GM12878 (cell line): ENCODE results near the gene DYNC1H1. TPM values are rescaled to one million over a fixed set of nuclear protein-coding genes. Genes with fewer than 3 reads are reported as not detected.

Experiments
- CTCF ChIP-seq, 3 experiments: IDR thresholded peaks in 2 of 3; conservative IDR thresholded peaks in 1 of 3; 2 replicates each; pipeline ENCODE4 v1.5.1; 2011; ENCODE audit warnings: low read depth in 3 of 3, low read length in 3 of 3, mild to moderate bottlenecking in 3 of 3, control low read depth in 2 of 3, moderate library complexity in 2 of 3, inconsistent platforms in 1 of 3, mixed read lengths in 1 of 3; ENCODE audit not compliant: control insufficient read depth in 2 of 3, insufficient read depth in 1 of 3; ENCODE audit errors: extremely low read depth in 1 of 3
- E4F1 ChIP-seq: fragments of 450-650 bp; IDR thresholded peaks from 2 replicates; pipeline ENCODE4 v1.6.1; 2018; ENCODE audit warnings: borderline replicate concordance, mild to moderate bottlenecking; ENCODE audit not compliant: partially characterized antibody
- ESRRA ChIP-seq: IDR thresholded peaks from 2 replicates; pipeline ENCODE4 v1.6.1; 2012; ENCODE audit warnings: mild to moderate bottlenecking, low read length, improper control_type of control experiment
- ETV6 ChIP-seq, 2 experiments: fragments of 450-650 bp in 1 of 2; IDR thresholded peaks in 1 of 2; conservative IDR thresholded peaks in 1 of 2; 2 replicates each; pipeline ENCODE4 v1.6.1; 2014; ENCODE audit warnings: antibody characterized with exemption in 1 of 2, borderline replicate concordance in 1 of 2, low read depth in 1 of 2, mild to moderate bottlenecking in 1 of 2, moderate library complexity in 1 of 2
- FOXK2 ChIP-seq: fragments of 450-650 bp; IDR thresholded peaks from 2 replicates; pipeline ENCODE4 v1.6.1; 2017; ENCODE audit warnings: mild to moderate bottlenecking, moderate library complexity
- IKZF2 ChIP-seq, 2 experiments: fragments of 450-650 bp; IDR thresholded peaks; 2 replicates each; pipeline ENCODE4 v1.6.1; 2017; ENCODE audit warnings: mild to moderate bottlenecking in 2 of 2, moderate library complexity in 2 of 2
- MEF2A ChIP-seq: IDR thresholded peaks from 2 replicates; pipeline ENCODE4 v1.6.1; 2011; ENCODE audit warnings: low read depth, mild to moderate bottlenecking, low read length, moderate library complexity; ENCODE audit not compliant: insufficient read depth
- NBN ChIP-seq: fragments of 450-650 bp; IDR thresholded peaks from 2 replicates; pipeline ENCODE4 v1.6.1; 2016
- TBL1XR1 ChIP-seq: IDR thresholded peaks from 2 replicates; pipeline ENCODE4 v1.6.1; 2012; ENCODE audit warnings: low read depth, low read length, improper control_type of control experiment
- polyA plus RNA-seq, 11 experiments: library from polyadenylated mRNA; depleted of rRNA in 4 of 11; unstranded in 6 of 11; stranded (reverse) in 5 of 11; fragments of >200 nt; fragmentation: Nextera tagmentation in 4 of 11; fragmentation: Illumina TruSeq in 1 of 11; extraction: Ambion mirVana in 4 of 11; extraction: Trizol in 1 of 11; gene quantifications; 1 replicate in 1 of 11; 2 replicates in 10 of 11; pipeline versions ENCODE4 v1.2.1 to v1.2.3, GENCODE V29; 2011 to 2016; ENCODE audit warnings: inconsistent platforms in 2 of 11, missing spikeins in 2 of 11, low read depth in 1 of 11
- total RNA-seq, 4 experiments: library from RNA; depleted of rRNA in 3 of 4; stranded (reverse); fragments of >200 nt in 3 of 4; fragmentation: Illumina TruSeq in 1 of 4; extraction: Trizol in 1 of 4; gene quantifications; 2 replicates each; pipeline versions ENCODE4 v1.2.1 to v1.2.3, GENCODE V29; 2013 to 2021
- TF ChIP-seq, protein P1 (sequence below): fragments of 450-650 bp; formaldehyde crosslinking; IDR thresholded peaks from 2 replicates; pipeline ENCODE4 v1.4.0; 2020; ENCODE audit warnings: mild to moderate bottlenecking, moderate library complexity
- TF ChIP-seq, protein P2 (sequence below): fragments of 450-650 bp; formaldehyde crosslinking; IDR thresholded peaks from 2 replicates; pipeline ENCODE4 v1.4.0; 2022; ENCODE audit warnings: mild to moderate bottlenecking, moderate library complexity

Gene DYNC1H1
- total and polyA plus RNA-seq, 10 of the 15 experiments (the other 5 are each of a cell fraction or from before 2014, with no cell fraction given) = 38.4 to 291 (median 111) TPM

DNA sequence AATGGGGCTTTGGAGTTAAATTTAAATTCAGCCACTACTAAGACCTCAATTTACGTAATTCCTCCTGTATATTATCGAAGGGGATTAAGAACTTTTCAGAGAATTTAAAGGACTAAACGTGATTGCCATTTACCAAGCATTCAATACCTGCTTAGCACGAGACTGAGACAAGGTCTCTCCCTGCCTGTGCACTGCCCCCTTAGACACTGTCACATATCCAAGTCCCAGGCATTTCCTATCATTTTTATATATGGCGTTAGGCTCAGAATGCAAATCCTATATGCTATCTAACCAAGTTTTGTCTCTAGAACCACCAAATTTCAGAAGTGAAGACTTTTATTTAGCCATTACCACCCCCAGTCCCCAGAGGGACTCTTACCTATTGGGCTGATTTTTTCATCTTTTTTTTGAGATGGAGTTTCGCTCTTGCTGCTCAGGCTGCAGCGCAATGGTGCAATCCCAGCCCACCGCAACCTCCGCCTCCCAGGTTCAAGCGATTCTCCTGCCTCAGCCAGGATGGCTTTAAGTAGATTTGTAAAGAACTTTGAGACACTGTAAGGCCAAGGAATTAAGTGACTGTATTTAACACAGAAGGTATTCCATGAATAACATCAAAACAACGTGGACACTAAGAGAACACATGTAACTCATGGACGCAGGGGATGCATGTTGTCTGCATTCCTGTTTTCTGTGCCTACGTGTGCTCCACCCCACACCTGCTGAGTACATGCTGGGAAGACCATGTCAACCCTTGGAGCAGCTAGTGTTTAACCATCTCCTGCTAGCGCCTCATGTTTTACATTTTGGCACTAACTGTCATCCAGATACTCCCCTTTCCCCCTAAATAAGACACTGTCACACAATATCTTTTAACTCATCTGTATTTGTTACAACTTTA, 116.1 kb downstream of the DYNC1H1 start (continued):
- TF ChIP-seq E4F1 = no peak
- TF ChIP-seq, protein P1, sequence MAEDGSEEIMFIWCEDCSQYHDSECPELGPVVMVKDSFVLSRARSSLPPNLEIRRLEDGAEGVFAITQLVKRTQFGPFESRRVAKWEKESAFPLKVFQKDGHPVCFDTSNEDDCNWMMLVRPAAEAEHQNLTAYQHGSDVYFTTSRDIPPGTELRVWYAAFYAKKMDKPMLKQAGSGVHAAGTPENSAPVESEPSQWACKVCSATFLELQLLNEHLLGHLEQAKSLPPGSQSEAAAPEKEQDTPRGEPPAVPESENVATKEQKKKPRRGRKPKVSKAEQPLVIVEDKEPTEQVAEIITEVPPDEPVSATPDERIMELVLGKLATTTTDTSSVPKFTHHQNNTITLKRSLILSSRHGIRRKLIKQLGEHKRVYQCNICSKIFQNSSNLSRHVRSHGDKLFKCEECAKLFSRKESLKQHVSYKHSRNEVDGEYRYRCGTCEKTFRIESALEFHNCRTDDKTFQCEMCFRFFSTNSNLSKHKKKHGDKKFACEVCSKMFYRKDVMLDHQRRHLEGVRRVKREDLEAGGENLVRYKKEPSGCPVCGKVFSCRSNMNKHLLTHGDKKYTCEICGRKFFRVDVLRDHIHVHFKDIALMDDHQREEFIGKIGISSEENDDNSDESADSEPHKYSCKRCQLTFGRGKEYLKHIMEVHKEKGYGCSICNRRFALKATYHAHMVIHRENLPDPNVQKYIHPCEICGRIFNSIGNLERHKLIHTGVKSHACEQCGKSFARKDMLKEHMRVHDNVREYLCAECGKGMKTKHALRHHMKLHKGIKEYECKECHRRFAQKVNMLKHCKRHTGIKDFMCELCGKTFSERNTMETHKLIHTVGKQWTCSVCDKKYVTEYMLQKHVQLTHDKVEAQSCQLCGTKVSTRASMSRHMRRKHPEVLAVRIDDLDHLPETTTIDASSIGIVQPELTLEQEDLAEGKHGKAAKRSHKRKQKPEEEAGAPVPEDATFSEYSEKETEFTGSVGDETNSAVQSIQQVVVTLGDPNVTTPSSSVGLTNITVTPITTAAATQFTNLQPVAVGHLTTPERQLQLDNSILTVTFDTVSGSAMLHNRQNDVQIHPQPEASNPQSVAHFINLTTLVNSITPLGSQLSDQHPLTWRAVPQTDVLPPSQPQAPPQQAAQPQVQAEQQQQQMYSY (CRISPR knock-in tag) = 0 out of 2 replicates have a peak, but pooled peaks have one; percentile 38
- no peak for TF ChIP-seq FOXK2
- TF ChIP-seq TBL1XR1 = no peak
- TF ChIP-seq MEF2A = no peak
- TF ChIP-seq ETV6 (conservative IDR thresholded peaks at IDR 0.05 in 1 of 2, IDR thresholded peaks at IDR 0.05 in 1 of 2; ENCODE audit: borderline replicate concordance in 1 of 2, low read depth in 1 of 2) = no peak
- TF ChIP-seq, protein P2, sequence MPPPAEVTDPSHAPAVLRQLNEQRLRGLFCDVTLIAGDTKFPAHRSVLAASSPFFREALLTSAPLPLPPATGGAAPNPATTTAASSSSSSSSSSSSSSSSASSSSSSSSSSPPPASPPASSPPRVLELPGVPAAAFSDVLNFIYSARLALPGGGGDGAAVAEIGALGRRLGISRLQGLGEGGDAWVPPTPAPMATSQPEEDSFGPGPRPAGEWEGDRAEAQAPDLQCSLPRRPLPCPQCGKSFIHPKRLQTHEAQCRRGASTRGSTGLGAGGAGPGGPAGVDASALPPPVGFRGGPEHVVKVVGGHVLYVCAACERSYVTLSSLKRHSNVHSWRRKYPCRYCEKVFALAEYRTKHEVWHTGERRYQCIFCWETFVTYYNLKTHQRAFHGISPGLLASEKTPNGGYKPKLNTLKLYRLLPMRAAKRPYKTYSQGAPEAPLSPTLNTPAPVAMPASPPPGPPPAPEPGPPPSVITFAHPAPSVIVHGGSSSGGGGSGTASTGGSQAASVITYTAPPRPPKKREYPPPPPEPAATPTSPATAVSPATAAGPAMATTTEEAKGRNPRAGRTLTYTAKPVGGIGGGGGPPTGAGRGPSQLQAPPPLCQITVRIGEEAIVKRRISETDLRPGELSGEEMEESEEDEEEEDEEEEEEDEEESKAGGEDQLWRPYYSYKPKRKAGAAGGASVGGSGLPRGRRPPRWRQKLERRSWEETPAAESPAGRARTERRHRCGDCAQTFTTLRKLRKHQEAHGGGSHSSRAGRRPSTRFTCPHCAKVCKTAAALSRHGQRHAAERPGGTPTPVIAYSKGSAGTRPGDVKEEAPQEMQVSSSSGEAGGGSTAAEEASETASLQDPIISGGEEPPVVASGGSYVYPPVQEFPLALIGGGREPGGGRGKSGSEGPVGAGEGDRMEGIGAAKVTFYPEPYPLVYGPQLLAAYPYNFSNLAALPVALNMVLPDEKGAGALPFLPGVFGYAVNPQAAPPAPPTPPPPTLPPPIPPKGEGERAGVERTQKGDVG (CRISPR knock-in tag) = 0 out of 2 replicates have a peak, but pooled peaks have one; percentile 41
- TF ChIP-seq ESRRA = no peak
- no peak for TF ChIP-seq CTCF (IDR thresholded peaks at IDR 0.05 in 2 of 3, conservative IDR thresholded peaks at IDR 0.05 in 1 of 3; ENCODE audit: control insufficient read depth in 2 of 3, extremely low read depth in 1 of 3, insufficient read depth in 1 of 3, low read depth in 3 of 3, low read length in 3 of 3)
- no peak for TF ChIP-seq IKZF2 (IDR thresholded peaks at IDR 0.05)
- no peak for TF ChIP-seq NBN
